ENCODE results near the gene HSDL1. TPM values are rescaled to one million over a fixed set of nuclear protein-coding genes. Genes with fewer than 3 reads are reported as not detected.
A peak's percentile ranks its signal among the peaks of the same experiment; 100 is the strongest.

The HSDL1 gene
- polyA plus RNA-seq, 1 experiment, result 12.1 TPM

DNA sequence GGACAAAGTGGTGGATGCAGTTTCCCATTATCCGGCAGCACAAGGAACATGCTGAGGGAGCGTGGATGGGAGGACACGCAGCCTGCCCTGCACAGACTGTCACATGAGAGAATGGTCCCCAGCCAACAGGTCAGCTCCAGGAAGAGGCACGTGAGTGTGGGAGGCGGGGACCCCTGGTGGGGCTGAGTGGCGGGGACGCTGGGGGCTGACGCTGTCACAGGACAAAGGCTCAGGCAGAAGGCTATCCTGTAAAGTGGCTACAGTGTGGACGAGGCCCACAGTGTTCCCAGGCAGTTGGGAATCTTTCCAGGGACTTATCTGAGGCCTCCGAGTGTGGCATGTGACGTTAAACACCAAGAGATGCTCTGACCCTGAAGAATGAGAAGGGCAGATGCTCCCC is 58.6 kb downstream of the HSDL1 start:
- ChIA-PET CTCF (interaction anchor here (2.1 to 5.4 kb wide), 4 partner anchors 9 to 101 kb away, joined by 7 to 60 read pairs (median 12); partner anchors contain the start of genes MBTPS1 and TAF1C), POLR2A (no interaction called here)
- Histone ChIP-seq H3K27me3 (ENCODE audit: control insufficient read depth, insufficient read depth, low read length) (no peaks in the 10 kb centered on the region), H3K36me3 (ENCODE audit: control insufficient read depth, insufficient read depth, low read length) (peaks cover 26% of the 10 kb centered on the region), H3K4me3 (ENCODE audit: low read depth, low read length) (no peak overlapping the region)
- no peak for DNase-seq (ENCODE audit: low read depth)
- TF ChIP-seq, protein P1, sequence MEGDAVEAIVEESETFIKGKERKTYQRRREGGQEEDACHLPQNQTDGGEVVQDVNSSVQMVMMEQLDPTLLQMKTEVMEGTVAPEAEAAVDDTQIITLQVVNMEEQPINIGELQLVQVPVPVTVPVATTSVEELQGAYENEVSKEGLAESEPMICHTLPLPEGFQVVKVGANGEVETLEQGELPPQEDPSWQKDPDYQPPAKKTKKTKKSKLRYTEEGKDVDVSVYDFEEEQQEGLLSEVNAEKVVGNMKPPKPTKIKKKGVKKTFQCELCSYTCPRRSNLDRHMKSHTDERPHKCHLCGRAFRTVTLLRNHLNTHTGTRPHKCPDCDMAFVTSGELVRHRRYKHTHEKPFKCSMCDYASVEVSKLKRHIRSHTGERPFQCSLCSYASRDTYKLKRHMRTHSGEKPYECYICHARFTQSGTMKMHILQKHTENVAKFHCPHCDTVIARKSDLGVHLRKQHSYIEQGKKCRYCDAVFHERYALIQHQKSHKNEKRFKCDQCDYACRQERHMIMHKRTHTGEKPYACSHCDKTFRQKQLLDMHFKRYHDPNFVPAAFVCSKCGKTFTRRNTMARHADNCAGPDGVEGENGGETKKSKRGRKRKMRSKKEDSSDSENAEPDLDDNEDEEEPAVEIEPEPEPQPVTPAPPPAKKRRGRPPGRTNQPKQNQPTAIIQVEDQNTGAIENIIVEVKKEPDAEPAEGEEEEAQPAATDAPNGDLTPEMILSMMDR (IDR thresholded peaks at IDR 0.05; ENCODE audit: insufficient read depth, low read depth, low read length), result no peak

DNA sequence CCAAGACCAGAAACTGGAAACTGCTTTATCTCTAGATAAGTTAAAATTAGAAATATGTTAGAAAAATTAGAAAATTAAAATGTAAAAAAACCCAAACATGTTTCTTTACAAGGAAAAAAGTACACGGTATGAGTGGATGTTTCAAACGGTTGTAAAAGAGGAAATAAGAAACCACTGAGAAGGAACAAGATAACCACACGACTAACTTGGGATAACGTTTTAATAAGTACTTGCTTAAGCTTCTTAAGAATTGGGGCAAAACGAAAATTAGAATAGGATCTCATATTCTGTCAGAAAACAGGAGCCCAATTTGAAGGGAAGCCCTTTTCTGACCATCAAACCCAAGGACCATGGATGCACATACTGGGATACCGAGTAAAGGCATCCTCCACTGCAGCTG is 59.2 kb downstream of the HSDL1 start:
- H3K27me3 ChIP-seq (ENCODE audit: control insufficient read depth, insufficient read depth, low read length), result no peaks in the 10 kb centered on the region
- CTCF ChIA-PET, result interaction anchor here (1.8 to 5.4 kb wide), 6 partner anchors 9 to 102 kb away, joined by 4 to 60 read pairs (median 8); partner anchors contain the start of genes MBTPS1 and TAF1C
- TF ChIP-seq, protein P1 (IDR thresholded peaks at IDR 0.05; ENCODE audit: insufficient read depth, low read depth, low read length), result no peak
- POLR2A ChIA-PET, result no interaction called here
- peaks cover 26% of the 10 kb centered on the region for H3K36me3 ChIP-seq (ENCODE audit: control insufficient read depth, insufficient read depth, low read length)
- no peak overlapping the region for H3K4me3 ChIP-seq (ENCODE audit: low read depth, low read length)
- no peak for DNase-seq (ENCODE audit: low read depth)

DNA sequence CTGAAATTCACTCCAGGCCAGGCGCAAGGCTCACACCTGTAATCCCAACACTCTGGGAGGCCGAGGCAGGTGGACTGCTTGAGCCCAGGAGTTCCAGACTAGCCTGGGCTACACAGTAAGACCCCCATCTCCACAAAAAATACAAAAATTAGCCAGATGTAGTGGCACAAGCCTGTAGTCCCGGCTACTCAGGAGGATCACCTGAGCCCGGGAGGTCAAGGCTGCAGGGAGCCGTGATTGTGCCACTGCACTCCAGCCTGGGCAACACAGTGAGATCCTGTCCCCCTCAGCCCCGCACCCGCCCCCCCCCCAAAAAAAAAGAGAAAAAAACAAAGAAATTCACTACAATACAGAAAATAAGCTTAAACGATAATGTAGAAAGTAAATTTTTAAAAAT is 59.7 kb downstream of the HSDL1 start:
- ChIA-PET CTCF (interaction anchor here (0.9 to 5.4 kb wide), 17 partner anchors 8 to 397 kb away, joined by 3 to 60 read pairs (median 5); partner anchors contain the start of genes DNAAF1, HSDL1, MBTPS1 and TAF1C), POLR2A (no interaction called here)
- no peaks in the 10 kb centered on the region for H3K27me3 ChIP-seq (ENCODE audit: control insufficient read depth, insufficient read depth, low read length)
- TF ChIP-seq, protein P1 (IDR thresholded peaks at IDR 0.05; ENCODE audit: insufficient read depth, low read depth, low read length), result no peak
- DNase-seq (ENCODE audit: low read depth), result no peak
- peaks cover 26% of the 10 kb centered on the region for H3K36me3 ChIP-seq (ENCODE audit: control insufficient read depth, insufficient read depth, low read length)
- H3K4me3 ChIP-seq (ENCODE audit: low read depth, low read length), result no peak overlapping the region

DNA sequence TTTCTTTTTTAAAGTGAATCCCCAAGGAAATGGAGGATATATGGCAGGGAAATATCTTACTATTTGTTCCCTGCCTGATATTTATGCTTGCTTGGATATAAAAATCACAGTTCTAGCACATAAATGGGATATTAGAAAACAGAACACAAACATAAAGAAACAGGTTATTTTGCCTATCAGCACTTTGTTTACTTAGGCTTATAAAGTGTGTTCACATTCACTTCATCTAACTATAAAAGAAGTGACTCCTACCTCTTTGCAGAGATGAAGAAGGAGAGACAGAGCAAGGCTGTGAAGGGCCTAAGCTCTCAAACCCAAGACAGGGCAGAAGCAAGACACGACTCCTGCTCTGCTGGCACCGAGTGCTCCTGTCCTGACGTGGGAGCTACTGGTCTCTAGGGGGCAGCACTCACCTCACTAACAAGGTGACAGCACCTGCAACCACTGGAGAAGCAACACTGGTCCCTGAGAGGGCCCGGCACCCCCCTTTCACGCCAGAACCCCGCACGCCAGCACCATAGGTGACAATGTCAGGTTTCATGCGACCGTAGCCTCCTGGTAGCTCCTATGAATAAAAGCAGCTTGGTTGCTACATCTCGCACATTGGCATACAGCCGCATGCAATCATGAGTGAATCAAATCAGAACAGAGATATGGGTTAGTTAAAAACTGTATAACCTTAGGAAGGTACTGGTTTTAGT is 60.3 kb downstream of the HSDL1 start:
- CTCF ChIA-PET, result interaction anchor here (0.7 to 5.4 kb wide), 21 partner anchors 9 to 398 kb away, joined by 3 to 60 read pairs (median 4); partner anchors contain the start of genes DNAAF1, HSDL1, MBTPS1 and TAF1C
- TF ChIP-seq, protein P1 (IDR thresholded peaks at IDR 0.05; ENCODE audit: insufficient read depth, low read depth, low read length), result peak; percentile 83

DNA sequence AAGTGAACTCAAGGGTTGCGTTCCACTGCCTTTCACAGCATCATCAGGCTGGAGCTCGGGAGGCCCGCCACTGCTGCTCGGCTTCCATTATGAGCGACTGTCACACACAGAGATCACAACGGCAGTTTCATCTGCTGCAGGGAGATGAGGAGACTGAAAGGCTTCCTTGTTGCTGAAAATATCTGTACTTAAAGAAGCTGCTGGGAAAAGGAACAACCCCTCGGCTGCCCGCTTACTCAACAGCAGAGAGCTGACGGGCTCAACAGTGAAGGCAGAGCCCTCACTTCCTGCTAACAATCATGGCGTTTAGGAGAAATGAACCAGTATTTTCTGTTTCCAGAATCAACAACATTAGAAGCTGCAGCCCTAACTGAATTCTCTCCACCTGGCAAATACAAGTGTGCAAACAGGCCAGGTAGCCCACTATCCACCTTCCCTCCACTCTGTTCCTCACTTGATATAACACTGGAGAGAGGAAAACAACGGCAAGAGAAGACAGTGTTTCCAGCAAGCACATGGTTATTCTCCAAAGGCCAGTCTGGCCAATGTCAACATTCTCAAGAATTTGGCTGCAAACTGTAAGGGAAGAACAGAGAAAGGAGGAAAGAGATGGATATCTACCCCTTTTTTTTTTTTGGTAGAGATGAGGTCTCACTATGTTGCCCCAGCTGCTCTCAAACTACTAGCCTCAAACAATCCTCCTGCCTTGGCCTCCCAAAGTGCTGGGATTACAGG is 62.0 kb downstream of the HSDL1 start:
- peaks cover 21% of the 10 kb centered on the region for H3K36me3 ChIP-seq (ENCODE audit: control insufficient read depth, insufficient read depth, low read length)
- CTCF ChIA-PET, result interaction anchor here (1.4 to 5.4 kb wide), 3 partner anchors 16 to 104 kb away, joined by 3 to 60 read pairs (median 11); partner anchors contain the start of gene TAF1C
- POLR2A ChIA-PET, result no interaction called here

More for the DNA sequence above, 60.3 kb downstream of the HSDL1 start:
- H3K4me3 ChIP-seq (ENCODE audit: low read depth, low read length), result no peak overlapping the region
- POLR2A ChIA-PET, result no interaction called here
- peaks cover 25% of the 10 kb centered on the region for H3K36me3 ChIP-seq (ENCODE audit: control insufficient read depth, insufficient read depth, low read length)
- H3K27me3 ChIP-seq (ENCODE audit: control insufficient read depth, insufficient read depth, low read length), result no peaks in the 10 kb centered on the region
- DNase-seq (ENCODE audit: low read depth), result no peak

More for the DNA sequence above, 62.0 kb downstream of the HSDL1 start:
- Histone ChIP-seq H3K27me3 (ENCODE audit: control insufficient read depth, insufficient read depth, low read length) (no peaks in the 10 kb centered on the region), H3K4me3 (ENCODE audit: low read depth, low read length) (no peak overlapping the region)
- DNase-seq (ENCODE audit: low read depth), result no peak
- TF ChIP-seq, protein P1 (IDR thresholded peaks at IDR 0.05; ENCODE audit: insufficient read depth, low read depth, low read length), result no peak

Data from BJ (cell line).